Fibroblast of the conjunctiva (primary cell): ENCODE measurements around the gene HDHD5.

ENCODE experiments used
- DNase-seq: peaks from one replicate; pipeline ENCODE4 v3.0.0-alpha.2; 2010; ENCODE audit warnings: low read depth

HDHD5 gene

DNA sequence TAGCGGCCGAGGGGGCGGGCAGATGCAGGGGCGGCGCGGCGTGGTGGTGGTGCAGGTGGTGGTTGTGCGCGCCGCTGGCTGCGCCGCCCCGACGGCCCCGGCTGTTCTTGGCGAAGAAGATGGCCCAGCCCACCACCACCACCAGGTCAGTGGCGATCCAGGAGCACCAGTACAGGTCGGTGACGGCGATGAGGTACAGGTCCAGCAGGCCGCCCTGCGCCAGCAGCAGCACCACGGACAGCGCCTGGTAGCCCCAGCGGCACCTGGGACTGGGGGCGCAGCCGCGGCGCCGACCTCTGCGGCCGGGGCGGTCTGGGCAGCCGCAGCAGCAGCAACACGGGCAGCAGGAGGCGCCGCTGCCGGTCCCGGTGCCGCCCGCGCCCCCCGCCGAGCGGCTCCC is 38.8 kb downstream of the HDHD5 start:
- DNase-seq: no peak

DNA sequence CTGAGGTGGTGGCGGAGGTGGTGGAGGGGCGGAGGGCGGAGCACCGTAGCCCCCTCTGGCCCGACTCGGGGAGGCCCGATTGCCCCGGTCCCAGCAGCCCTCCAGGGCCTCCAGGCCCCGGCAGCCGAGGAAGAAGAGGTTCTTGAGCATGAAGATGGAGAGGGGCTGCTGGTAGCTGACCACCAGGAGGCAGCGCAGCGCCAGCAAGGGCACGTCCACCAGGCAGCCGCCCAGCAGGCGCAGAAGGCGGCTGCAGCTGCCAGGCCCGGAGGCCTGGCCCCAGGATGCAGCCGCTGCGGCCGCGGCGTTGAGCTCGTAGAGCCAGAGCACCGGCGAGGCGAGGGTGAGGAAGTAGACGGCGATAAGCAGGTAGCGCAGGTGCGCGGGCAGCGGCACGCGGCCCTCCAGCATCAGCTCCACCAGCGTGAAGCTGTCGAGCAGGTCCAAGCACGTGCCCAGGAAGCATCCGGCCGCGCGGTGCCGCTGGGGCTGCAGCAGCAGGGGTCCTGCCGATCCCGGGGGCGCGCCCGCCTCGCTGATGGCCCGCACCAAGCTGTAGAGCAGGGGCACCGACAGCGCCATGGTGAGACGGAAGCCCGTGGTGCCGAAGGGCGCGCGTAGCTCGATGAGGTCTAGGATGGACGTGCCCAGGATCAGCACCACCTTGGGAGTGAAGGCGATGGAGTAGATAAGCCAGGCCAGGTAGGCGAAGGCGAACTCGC is 39.4 kb downstream of the HDHD5 start:
- DNase-seq: no peak

DNA sequence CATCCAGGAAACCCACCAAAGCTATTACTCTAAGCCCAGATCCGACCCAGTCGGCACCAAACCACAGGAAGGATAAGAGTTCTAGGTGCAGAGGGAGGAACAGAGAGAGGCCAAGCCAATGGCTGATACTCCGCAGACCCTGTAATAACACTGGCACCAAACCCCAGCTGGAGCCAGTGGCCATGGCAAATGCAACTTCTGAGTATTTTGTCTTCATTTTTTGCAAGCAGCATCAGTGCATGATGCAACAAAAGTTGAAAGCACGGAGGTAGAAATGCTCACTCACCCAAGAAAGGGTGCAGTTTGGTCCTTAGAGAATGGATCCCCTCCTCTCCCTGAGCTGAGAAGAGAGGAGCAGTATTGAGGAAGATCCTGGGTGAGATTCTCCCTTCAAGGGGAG is 40.7 kb downstream of the HDHD5 start:
- DNase-seq: no peak

DNA sequence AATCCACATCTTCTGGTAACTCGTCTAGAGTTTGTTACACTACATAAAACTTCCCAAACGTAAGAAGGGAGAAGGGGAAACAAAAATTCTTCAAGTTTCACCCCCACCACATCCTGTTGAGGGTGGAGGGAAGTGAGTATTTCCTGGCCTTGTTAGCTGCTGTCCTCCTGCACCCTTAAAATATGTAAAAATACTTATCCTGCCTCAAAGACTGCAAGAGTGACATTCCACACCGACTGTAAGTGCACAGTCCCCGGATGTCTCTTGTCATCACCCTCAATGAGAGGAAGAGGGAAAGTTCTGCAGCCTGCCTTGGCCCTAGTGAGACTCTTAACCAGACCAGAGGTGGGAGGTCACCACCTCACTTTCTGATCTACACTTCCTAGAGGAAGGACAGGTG is 41.2 kb downstream of the HDHD5 start:
- DNase-seq: no peak

DNA sequence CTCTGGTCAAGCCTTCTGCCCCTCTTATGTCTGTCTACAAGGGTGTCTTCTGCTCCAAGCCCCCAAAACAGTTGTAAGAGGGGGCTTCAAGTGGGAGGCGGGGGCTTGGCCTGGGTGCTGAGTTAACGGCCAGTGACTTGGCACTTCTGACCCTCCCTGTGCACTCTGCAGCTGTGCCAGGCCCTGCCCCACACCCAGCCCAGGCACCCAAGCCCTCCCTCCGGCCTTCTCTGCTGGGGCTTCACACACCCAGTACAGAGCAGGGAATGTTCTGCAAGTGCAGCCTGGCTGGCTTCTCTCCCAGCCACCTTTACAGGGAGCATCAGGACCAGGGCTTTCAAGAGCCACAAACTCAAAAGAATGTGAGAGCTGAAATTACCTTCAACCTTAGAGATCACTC is 41.7 kb downstream of the HDHD5 start:
- DNase-seq: no peak

DNA sequence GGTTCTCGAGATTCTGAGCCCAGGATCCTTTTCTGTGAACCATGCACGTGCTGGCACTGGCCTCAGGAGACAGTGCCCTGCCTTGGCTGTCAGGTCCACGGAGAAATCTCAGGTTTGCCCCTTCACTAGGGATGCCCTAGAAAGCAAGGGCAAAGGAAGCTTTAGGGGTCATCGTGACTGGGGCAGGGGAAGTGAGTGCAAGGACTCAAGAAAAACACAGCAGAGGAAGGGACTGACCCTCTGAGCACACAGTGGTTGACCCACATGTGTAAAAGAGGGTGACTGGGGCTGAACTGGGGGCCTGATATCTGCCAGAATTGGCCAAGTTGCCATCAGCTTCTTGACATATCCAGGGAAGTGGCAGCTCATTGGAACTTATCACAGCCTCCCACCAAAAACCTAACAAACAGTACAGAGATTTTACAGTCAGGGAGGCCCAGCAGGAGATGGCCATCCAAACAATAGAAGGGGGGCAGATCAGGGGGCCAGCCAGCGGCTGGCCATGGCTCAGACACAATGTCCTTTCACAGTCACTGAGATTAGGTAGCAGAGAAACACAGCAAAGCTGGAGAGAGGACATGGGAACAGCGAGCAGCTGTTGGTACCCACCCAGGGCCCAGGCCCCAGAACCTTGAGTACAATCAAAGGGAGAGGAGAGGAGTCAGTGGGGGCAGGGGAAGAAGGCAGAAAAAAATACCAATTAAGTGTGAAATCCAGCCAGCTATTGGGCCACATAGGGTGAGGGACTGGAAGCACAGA is 42.3 kb downstream of the HDHD5 start:
- no peak for DNase-seq

DNA sequence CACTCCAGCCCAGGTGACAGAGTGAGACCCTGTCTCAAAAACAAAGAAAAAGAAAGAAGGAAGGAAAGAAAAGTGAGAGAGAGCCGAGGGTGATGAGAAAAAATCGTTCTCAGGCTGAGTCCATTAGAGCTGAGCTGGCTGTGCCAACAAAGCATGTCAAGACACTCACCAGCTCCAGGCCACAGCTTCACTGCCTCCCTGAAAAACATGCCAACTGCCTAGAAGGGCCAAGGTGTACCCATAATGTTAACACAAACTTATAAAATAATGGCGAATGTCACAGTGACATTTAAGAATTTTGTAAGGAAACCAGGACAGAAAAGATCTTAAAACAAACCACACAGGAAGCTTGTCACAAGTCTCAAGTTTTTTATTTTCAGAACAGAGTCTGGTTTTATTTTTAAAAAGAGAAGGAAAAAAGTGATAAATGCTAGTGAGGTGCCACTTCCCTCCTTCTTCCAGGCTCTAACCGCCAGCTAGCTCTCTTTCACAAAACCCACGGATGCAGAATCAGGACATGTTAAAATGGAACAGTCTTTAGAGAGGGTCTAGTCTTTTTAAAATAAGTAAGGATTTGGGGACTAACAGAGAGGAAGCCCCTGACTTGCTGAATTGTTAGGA is 43.0 kb downstream of the HDHD5 start:
- no peak for DNase-seq

DNA sequence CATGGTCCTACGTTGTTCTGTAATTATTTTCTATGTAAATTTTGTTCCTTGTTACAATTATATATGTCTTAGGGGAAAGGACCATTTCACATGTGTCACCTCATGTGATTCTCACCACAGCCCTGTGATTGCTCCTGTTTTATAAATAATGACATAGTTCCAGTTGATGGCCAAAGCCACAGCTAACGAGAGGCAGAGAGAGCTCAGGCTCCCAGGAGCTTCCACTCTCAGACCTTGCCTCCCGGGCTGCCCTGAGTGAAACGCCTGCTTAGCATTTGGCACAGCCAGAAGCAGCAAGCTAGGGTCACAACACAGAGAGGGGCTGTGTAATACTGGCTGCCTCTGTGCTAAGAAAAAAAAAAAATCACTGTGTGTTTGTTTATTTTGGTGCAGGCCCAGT is 43.8 kb downstream of the HDHD5 start:
- DNase-seq: no peak

DNA sequence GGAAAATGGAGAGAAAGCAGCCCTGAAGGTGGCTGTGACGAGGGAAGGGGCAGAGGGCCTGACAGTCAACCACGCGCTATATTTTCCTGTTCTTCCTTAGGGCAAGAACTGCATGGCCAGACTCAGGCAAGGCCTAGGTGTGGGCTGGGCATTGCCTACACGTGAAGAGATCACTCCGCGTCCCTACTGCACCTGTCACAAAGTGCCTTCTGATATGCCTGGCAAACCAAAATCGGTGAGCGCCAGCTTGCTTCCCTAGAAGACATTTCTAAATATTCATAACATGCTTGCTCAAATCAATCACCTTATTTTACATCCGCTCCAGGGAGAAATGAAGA is 44.2 kb downstream of the HDHD5 start:
- no peak for DNase-seq

DNA sequence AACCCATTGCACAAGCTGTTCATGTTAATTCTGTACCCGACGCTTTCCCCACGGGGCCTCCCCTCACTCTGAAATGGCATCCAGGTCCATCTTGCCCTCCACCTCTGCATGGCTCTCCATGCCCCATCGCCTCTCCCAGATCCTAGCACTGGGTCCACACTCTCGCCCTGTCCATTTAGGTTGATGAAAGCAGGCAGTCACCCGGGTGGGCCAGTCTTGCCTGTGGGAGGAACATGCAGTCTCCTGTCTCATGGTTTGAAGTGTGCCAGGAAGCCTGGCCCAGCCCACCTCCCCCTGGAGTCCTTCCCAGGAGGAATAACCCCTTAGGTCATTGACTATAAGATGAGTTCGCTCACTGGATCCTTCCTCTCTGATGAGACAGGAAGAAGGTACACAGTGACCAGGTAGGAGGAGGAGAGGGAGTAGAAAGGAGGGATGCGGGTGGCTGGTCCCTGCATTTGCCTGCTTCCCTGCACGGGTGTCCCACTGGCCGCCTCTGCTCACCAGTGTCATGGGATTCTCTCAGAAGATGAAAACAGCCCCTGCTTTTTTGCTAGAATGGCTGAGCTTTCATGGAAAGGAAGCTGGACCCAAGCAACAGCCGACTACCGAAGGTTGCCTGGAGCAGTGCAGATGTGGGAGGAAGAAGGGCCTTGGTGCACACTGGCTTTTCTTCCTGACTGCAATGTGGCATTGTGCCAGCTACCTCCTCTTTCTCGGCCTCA is 44.7 kb downstream of the HDHD5 start:
- DNase-seq: no peak

DNA sequence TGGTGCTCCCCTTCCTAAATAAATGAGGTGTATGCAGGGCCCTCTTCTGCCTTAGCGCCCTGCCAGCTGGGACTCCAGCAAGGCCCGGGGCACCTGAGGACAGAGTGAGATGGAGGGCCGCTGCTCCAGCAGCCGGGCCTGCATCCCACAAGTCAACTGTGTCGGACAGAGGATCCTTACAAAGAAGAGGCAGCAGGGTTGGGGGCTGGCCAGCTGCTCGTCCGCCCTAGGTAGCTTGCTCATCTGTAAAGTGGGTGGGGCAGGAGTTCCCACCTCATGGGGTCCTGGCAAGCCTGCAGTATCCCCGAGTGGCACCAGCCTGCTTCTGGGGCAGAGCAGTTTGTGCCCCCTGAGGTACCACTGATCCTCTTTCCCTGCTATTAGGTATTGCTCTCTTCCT is 45.5 kb downstream of the HDHD5 start:
- DNase-seq: no peak

DNA sequence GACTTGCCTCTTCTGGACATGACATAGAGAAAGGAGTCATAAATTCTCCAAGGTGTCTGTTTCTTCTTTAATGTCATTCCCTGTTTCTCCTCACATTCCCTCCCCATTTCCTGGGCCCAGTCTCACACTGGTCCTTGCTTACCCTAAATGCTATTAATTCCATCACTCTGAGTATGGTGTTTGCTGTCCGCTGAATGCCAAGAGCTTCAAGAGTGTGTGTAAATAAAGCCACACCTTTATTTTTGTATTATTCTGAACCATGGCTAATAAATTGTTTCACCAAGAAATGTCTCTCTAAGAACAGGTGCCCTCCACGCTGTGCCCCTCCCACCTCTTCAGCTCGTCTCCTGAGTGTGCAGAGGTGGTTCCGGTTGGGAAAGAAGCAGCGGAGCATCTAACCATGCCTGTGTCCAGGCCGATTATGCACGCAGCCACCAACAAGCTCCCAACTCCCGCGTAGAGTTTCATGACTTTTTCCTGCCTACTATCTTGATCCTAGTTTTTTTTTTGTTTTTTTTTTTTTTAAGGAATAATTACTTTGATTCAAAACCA is 46.5 kb downstream of the HDHD5 start:
- no peak for DNase-seq

DNA sequence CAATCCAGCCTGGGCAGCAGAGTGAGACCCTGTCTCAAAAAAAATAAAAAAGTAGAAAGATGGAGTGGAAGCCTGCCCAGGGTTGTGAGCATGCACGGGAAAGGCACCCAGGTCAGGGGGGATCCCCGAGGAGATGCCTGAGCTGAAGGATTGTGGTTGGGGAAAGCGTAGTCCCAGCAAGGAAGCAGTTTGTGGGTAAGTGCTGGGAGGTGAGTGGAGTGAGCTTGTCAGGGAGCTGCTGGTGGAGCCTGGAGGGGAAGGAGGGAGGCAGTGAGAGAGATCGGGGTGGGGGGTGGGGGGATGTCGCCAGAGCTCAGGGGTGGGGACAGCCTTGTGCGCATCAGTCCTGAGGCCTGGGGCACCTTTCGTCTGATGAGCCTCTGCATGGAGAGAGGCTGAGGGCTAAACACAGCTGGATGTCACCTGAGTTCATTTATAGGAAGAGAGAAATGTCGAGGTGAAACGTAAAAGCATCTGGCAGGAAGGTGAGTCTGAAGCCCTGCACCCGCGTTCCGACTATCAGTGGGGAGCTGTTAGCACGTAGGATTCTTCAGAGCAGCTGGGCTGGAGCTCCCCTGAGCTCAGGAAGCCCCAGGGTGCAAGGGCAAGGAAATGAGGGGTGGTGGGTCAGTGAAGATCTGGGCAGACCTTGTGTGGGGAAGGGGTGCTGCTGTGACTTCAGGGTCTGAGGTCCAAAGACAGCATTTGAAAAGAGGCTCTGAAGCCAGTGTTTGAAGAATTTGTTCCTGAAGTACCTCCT is 48.1 kb downstream of the HDHD5 start:
- DNase-seq: no peak

DNA sequence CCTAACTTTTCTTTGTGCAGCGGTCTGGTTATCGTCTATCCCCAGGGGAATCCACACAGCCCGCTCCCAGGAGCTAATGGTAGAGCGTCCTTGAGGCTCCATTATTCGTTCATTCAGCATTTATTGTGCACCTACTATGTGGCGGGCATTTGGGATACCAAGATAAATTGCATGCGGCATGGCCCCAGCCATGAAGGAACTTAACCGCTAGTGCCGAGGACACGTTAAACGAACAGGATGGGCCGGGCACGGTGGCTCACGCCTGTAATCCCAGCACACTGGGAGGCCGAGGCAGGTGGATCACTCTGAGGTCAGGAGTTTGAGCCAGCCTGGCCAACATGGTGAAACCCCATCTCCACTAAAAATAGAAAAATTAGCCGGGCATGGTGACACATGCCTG is 49.1 kb downstream of the HDHD5 start:
- no peak for DNase-seq

DNA sequence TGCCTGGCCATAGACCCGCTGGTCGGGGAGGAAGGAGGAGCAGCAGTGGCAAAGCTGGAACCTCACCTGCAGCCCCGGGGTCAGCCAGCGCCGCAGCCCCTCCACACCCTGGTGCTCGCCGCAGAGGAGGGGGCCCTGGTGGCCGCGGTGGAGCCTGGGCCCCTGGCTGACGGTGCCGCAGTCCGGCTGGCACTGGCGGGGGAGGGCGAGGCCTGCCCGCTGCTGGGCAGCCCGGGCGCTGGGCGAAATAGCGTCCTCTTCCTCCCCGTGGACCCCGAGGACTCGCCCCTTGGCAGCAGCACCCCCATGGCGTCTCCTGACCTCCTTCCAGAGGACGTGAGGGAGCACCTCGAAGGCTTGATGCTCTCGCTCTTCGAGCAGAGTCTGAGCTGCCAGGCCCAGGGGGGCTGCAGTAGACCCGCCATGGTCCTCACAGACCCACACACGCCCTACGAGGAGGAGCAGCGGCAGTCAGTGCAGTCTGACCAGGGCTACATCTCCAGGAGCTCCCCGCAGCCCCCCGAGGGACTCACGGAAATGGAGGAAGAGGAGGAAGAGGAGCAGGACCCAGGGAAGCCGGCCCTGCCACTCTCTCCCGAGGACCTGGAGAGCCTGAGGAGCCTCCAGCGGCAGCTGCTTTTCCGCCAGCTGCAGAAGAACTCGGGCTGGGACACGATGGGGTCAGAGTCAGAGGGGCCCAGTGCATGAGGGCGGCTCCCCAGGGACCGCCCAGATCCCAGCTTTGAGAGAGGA is 49.8 kb downstream of the HDHD5 start:
- DNase-seq: no peak

DNA sequence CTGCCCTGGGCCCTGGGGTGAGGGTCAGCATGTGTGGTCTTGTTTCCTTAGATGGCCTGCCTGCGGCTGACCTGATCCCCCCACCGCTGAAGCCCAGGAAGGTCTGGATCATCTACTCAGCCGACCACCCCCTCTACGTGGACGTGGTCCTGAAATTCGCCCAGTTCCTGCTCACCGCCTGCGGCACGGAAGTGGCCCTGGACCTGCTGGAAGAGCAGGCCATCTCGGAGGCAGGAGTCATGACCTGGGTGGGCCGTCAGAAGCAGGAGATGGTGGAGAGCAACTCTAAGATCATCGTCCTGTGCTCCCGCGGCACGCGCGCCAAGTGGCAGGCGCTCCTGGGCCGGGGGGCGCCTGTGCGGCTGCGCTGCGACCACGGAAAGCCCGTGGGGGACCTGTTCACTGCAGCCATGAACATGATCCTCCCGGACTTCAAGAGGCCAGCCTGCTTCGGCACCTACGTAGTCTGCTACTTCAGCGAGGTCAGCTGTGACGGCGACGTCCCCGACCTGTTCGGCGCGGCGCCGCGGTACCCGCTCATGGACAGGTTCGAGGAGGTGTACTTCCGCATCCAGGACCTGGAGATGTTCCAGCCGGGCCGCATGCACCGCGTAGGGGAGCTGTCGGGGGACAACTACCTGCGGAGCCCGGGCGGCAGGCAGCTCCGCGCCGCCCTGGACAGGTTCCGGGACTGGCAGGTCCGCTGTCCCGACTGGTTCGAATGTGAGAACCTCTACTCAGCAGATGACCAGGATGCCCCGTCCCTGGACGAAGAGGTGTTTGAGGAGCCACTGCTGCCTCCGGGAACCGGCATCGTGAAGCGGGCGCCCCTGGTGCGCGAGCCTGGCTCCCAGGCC is 50.6 kb downstream of the HDHD5 start:
- no peak for DNase-seq

DNA sequence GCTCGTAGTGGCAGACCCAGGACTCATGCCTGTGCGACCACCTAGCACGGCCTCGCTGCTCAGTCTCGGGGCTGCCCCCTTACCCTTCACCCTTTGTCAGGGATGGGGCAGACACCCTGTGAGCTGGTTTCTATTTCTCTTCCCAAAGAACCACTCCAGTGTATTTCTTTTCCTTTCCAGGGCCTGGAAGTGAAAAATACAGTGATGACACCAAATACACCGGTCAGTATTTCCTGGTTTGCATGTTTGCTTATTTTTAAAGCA is 51.6 kb downstream of the HDHD5 start:
- no peak for DNase-seq

DNA sequence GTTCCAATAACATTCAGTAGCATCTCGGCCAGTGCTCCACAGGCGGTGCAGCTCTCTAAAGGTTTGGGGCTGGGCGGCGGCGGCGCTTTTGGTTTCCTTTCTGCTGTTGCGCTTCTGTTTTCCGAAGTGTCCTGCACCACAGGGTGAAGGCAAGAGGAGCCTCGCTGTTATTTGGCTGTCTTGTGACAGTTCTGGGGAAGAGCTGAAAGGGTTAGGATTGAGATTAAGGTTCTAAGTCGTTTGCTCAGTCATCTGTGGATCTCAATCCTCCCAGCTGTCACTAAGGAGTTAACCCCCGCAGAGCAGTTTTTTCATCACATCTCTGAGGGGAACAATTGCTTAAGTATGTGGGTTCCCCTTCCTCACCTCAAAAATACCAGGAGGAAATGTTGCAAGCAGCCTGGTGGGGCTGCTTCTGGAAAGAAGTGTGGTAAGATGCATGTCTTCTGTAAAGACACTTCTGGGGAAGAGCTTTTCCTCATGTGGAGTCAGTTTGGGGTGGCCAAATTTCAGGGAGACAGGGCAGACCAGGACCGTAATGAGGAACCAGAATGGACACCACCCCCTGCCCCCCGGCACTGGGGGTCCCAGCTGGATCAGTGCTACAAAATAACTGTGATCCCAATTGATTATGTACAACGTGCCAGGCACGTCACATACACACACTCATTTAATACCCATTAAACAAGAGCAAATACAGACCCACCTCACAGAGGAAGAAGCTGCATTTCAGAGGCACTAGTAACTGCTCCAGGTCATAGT is 52.1 kb downstream of the HDHD5 start:
- no peak for DNase-seq

DNA sequence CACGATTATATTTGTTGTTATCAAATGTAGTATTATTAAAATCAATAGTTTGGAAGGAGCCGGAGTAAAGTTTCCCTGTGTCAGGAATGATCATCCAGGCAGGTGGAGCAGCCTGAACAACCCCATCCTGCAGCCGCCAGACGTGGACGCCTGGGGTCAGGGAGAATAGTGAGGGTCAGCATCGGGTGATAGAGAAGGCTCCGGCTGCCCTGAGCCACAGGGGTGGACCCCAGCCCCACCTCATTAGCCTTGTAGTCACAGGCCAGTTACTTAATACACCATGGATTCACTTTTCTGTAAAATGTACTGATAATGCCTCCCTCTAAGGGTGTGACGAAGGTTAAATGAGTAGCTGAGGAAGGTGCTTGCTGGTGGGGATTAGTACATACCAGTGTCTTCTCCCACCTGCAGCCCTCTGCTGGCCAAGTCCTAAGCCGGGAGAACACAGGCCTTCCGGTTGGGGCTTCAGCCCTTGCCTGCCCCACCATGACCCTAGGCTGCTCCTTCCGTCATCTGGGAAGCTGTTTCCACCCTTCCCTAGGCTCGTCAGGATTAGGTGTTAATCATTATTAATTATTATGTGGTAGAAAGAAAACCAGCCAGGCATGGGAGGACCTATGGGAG is 52.8 kb downstream of the HDHD5 start:
- no peak for DNase-seq
